B cell (primary cell): ENCODE results near the gene NEK5. TPM values are rescaled to one million over a fixed set of nuclear protein-coding genes. Genes with fewer than 3 reads are reported as not detected.

ENCODE experiments used
- ATAC-seq: fragments of 200-7000 bp; cut with Tn5 transposase; one replicate; pipeline ENCODE4 v1.10.0; 2021; ENCODE audit warnings: low read depth, mild to moderate bottlenecking, moderate number of reproducible peaks, moderate library complexity
- CTCF ChIA-PET: fragments of 350-600 bp; sonication (Branson Sonifier 250); formaldehyde crosslinking; loops from one replicate; lab custom pipeline; 2021; ENCODE audit warnings: antibody characterized with exemption, inconsistent platforms; lab: Charles Lee
- POLR2A ChIA-PET: fragments of 350-600 bp; sonication (Branson Sonifier 250); formaldehyde crosslinking; loops from one replicate; lab custom pipeline; 2021; ENCODE audit warnings: antibody characterized with exemption; lab: Charles Lee
- DNase-seq: peaks from one replicate; pipeline ENCODE4 v3.0.0; 2013
- H2AFZ ChIP-seq: 2 replicates; pipeline ENCODE4 v1.6.1; 2012; ENCODE audit warnings: mild to moderate bottlenecking, low read depth, low read length; ENCODE audit not compliant: insufficient read depth, poor library complexity, severe bottlenecking
- H3K27ac ChIP-seq, 2 donors: 1 replicate in 1 of 2; 2 replicates in 1 of 2; pipeline ENCODE4 v1.5.1; 2012 to 2013; ENCODE audit warnings: low read length in 2 of 2, mild to moderate bottlenecking in 2 of 2, moderate library complexity in 1 of 2
- H3K27me3 ChIP-seq, 4 experiments: fragments of 200-600 bp in 1 of 4; sonication (generic) in 1 of 4; replicated peaks in 1 of 4; 1 replicate in 2 of 4; 2 replicates in 2 of 4; pipeline versions ENCODE4 v1.6.1 to v1.7.0; 2013 to 2016; ENCODE audit warnings: low read length in 3 of 4, mild to moderate bottlenecking in 2 of 4, mixed read lengths in 1 of 4, moderate library complexity in 1 of 4; ENCODE audit not compliant: insufficient read depth in 4 of 4, control insufficient read depth in 3 of 4; ENCODE audit errors: control extremely low read depth in 1 of 4
- H3K36me3 ChIP-seq, 2 experiments: replicated peaks in 1 of 2; 1 replicate in 1 of 2; 2 replicates in 1 of 2; pipeline versions ENCODE4 v1.6.1 to v1.7.1; 2013; ENCODE audit warnings: low read length in 1 of 2; ENCODE audit not compliant: insufficient read depth in 2 of 2, control insufficient read depth in 1 of 2; ENCODE audit errors: control extremely low read depth in 1 of 2, extremely low read depth in 1 of 2
- H3K4me1 ChIP-seq, 2 donors: fragments of 200-600 bp in 1 of 2; sonication (generic) in 1 of 2; 1 replicate in 1 of 2; 2 replicates in 1 of 2; pipeline versions ENCODE4 v1.5.1 to v1.6.1; 2013 to 2017; ENCODE audit warnings: low read length in 2 of 2; ENCODE audit not compliant: control insufficient read depth in 2 of 2, insufficient read depth in 2 of 2
- H3K4me2 ChIP-seq: replicated peaks from 2 replicates; pipeline ENCODE3; 2012; ENCODE audit warnings: mild to moderate bottlenecking, low read depth, low read length; ENCODE audit not compliant: poor library complexity, severe bottlenecking
- H3K4me3 ChIP-seq, 5 experiments: fragments of 200-600 bp in 1 of 5; sonication (generic) in 1 of 5; 1 replicate in 3 of 5; 2 replicates in 2 of 5; pipeline versions ENCODE4 v1.5.1 to v1.7.0; 2011 to 2016; ENCODE audit warnings: low read length in 4 of 5, mild to moderate bottlenecking in 4 of 5, low read depth in 2 of 5, control low read depth in 1 of 5, moderate library complexity in 1 of 5; ENCODE audit not compliant: insufficient read depth in 1 of 5; ENCODE audit errors: control extremely low read depth in 1 of 5, extremely low read depth in 1 of 5
- H3K79me2 ChIP-seq: fragments of 200-600 bp; sonication (generic); one replicate; pipeline ENCODE4 v1.6.0; 2016; ENCODE audit warnings: low read length; ENCODE audit not compliant: control insufficient read depth, insufficient read depth
- H3K9ac ChIP-seq: fragments of 200-600 bp; sonication (generic); 2 replicates; pipeline ENCODE4 v1.6.1; 2017; ENCODE audit warnings: mild to moderate bottlenecking, low read length, moderate library complexity
- H3K9me3 ChIP-seq, 3 donors: one replicate each; pipeline versions ENCODE4 v1.6.1 to v1.7.1; 2013; ENCODE audit warnings: low read length in 2 of 3; ENCODE audit not compliant: control insufficient read depth in 2 of 3, insufficient read depth in 1 of 3; ENCODE audit errors: control extremely low read depth in 1 of 3
- H4K20me1 ChIP-seq: 2 replicates; pipeline ENCODE4 v1.6.0; 2012; ENCODE audit warnings: mild to moderate bottlenecking, low read length; ENCODE audit not compliant: insufficient read depth, control insufficient read depth, poor library complexity, severe bottlenecking
- H3K27ac Mint-ChIP-seq: one replicate; pipeline ENCODE4 v1.8.0; 2021; ENCODE audit warnings: mixed read lengths
- H3K27me3 Mint-ChIP-seq: one replicate; pipeline ENCODE4 v1.8.0; 2021; ENCODE audit warnings: mixed read lengths
- H3K4me1 Mint-ChIP-seq: one replicate; pipeline ENCODE4 v1.8.0; 2021; ENCODE audit warnings: mixed read lengths
- H3K4me3 Mint-ChIP-seq: one replicate; pipeline ENCODE4 v1.8.0; 2021; ENCODE audit warnings: mixed read lengths
- H3K9me3 Mint-ChIP-seq: one replicate; pipeline ENCODE4 v1.8.0; 2022; ENCODE audit warnings: mixed read lengths; ENCODE audit not compliant: insufficient read depth
- EZH2 ChIP-seq: IDR thresholded peaks from 2 replicates; pipeline ENCODE4 v1.6.1; 2012; ENCODE audit warnings: borderline replicate concordance, low read depth, mild to moderate bottlenecking, moderate library complexity, low read length; ENCODE audit not compliant: insufficient read depth, poor library complexity, severe bottlenecking
- WGBS: methylation state at CpG from one replicate; pipeline ENCODE4 v1.1.5; 2013; ENCODE audit warnings: missing lambda C conversion rate; ENCODE audit not compliant: insufficient coverage; 5-methylcytosine and 5-hydroxymethylcytosine counted together
- intact Hi-C: fragments of 100-400 bp; cut with micrococcal nuclease; formaldehyde crosslinking; loops from one replicate; pipeline ENCODE4 v1.10.0; 2022
- polyA plus RNA-seq: library from polyadenylated mRNA; depleted of rRNA; stranded (reverse); fragments of >200 nt; gene quantifications from 2 replicates; pipeline ENCODE4 v1.2.3, GENCODE V29; 2012
- total RNA-seq, 2 donors: library from RNA; stranded (reverse); fragments of 120-200 nt in 1 of 2; gene quantifications; 1 replicate in 1 of 2; 2 replicates in 1 of 2; pipeline versions ENCODE4 v1.2.3 to v1.2.4, GENCODE V29; 2013 to 2022
- TF ChIP-seq, protein P1 (sequence below): fragments of 200-600 bp; IDR thresholded peaks from one replicate; pipeline ENCODE4 v1.8.0; 2022; ENCODE audit warnings: antibody characterized with exemption, mild to moderate bottlenecking

Gene NEK5
- total and polyA plus RNA-seq, 2 donors (not counting 1 experiment from before 2014, with no cell fraction given), result not detected

DNA sequence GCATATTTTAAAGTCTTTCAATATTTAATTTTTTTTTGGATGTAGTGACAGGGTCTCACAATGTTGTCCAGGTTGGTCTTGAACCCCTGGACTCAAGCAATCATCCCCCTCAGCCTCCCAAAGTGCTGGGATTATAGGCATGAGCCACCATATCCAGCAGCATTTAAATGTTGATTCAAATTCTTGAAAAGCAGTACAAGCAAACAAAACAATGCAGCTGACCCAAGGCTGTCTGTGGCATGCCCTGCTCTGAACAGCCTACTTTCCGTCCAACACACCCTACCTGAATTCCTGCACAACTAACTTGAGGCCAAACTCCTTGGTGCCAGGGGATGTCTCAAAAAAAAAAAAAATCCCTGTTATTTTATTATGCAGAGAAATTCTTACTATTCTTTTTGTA, 23.0 kb downstream of the NEK5 start:
- no peak overlapping the region for H3K27ac Mint-ChIP-seq
- 100% methylated on average over 1 of the region's 1 CpG for WGBS

DNA sequence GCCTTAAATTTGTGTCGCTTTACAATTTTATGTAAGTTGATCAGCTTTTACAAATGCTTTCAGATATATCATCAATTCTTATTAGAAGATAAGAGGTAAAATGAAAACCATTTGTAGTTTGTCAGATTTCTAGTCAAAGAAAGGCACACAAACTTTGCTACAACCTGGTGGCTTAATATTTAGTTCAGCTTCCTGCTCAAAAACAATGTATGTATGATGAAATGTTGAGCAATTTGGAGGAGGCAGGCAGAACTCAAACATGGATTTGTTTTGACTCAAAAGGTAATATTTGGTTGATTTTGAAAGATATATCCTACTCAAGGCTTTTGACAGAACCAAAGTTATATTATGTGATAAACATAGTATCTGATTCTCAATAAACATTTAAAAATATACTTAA, 24.2 kb downstream of the NEK5 start:
- POLR2A ChIA-PET, result no interaction called here
- Histone ChIP-seq H4K20me1 (no peaks in the 10 kb centered on the region), H3K27ac (no peak overlapping the region), H3K36me3 (no peaks in the 10 kb centered on the region), H2AFZ (no peak overlapping the region), H3K4me2 (no peak overlapping the region), H3K9me3 (no peaks in the 10 kb centered on the region), H3K4me1 (no peaks in the 10 kb centered on the region), H3K4me3 (no peak overlapping the region), H3K79me2 (no peaks in the 10 kb centered on the region), H3K9ac (no peak overlapping the region), H3K27me3 (peaks cover 0 to 3% (median 0%) of the 10 kb centered on the region in 4 experiments)
- Mint-ChIP-seq H3K9me3 (no peaks in the 10 kb centered on the region), H3K27me3 (peaks cover 13% of the 10 kb centered on the region), H3K4me1 (no peaks in the 10 kb centered on the region), H3K4me3 (no peak overlapping the region), H3K27ac (no peak overlapping the region)
- intact Hi-C loops, result no loop called here
- ATAC-seq (no peak), DNase-seq (no peak)
- WGBS, result no CpG with 5 or more reads among the region's 1 CpG
- TF ChIP-seq, protein P1, sequence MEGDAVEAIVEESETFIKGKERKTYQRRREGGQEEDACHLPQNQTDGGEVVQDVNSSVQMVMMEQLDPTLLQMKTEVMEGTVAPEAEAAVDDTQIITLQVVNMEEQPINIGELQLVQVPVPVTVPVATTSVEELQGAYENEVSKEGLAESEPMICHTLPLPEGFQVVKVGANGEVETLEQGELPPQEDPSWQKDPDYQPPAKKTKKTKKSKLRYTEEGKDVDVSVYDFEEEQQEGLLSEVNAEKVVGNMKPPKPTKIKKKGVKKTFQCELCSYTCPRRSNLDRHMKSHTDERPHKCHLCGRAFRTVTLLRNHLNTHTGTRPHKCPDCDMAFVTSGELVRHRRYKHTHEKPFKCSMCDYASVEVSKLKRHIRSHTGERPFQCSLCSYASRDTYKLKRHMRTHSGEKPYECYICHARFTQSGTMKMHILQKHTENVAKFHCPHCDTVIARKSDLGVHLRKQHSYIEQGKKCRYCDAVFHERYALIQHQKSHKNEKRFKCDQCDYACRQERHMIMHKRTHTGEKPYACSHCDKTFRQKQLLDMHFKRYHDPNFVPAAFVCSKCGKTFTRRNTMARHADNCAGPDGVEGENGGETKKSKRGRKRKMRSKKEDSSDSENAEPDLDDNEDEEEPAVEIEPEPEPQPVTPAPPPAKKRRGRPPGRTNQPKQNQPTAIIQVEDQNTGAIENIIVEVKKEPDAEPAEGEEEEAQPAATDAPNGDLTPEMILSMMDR, result no peak
- TF ChIP-seq EZH2, result no peak
- CTCF ChIA-PET, result no interaction called here

More for the DNA sequence above, 23.0 kb downstream of the NEK5 start:
- Mint-ChIP-seq H3K4me1 (no peaks in the 10 kb centered on the region), H3K27me3 (peaks cover 11% of the 10 kb centered on the region), H3K9me3 (no peaks in the 10 kb centered on the region), H3K4me3 (no peak overlapping the region)
- TF ChIP-seq, protein P1, result no peak
- no peak for TF ChIP-seq EZH2
- Histone ChIP-seq H4K20me1 (no peaks in the 10 kb centered on the region), H3K9ac (no peak overlapping the region), H3K4me3 (no peak overlapping the region), H3K27me3 (peaks cover 0 to 3% (median 0%) of the 10 kb centered on the region in 4 experiments), H3K4me1 (no peaks in the 10 kb centered on the region), H3K9me3 (no peaks in the 10 kb centered on the region), H3K4me2 (no peak overlapping the region), H3K36me3 (no peaks in the 10 kb centered on the region), H2AFZ (no peak overlapping the region), H3K79me2 (no peaks in the 10 kb centered on the region), H3K27ac (no peak overlapping the region)
- intact Hi-C loops, result no loop called here
- ATAC-seq (no peak), DNase-seq (no peak)
- CTCF ChIA-PET, result no interaction called here
- POLR2A ChIA-PET, result no interaction called here
